ENCODE data around the gene DUOXA1.

DNA sequence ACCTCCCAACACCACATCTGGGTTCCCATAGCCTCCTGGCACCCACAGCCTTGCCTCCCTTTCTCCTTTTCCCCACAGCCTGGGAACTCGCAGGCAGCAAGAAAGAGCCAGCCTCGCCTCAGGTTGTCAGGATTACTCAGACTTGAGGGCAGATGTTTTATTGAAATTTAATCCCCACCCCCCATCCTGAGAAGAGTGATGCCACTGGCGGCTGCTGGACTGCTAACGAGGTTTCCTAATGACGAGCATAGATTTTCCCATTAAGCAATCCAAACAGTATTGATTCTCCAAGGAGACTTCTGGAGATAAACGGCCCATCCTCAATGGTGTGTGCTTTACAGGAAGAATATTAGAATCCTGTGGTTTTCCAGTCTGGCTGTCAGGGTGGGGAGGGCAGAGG lies 44.4 kb upstream of the DUOXA1 start:
- TF ChIP-seq CTCF (IDR thresholded peaks at IDR 0.05) (no peak), EZH2 (IDR thresholded peaks at IDR 0.05; ENCODE audit: borderline replicate concordance, insufficient read depth, low read depth, low read length, poor library complexity, severe bottlenecking) (no peak)
